HG03342 (cell line): ENCODE measurements around the gene MARCHF3.

Experiments used
- ATAC-seq: cut with Tn5 transposase; IDR thresholded peaks from one replicate; pipeline ENCODE4 v1.9.1; 2021; ENCODE audit warnings: mild to moderate bottlenecking, moderate library complexity; ENCODE audit not compliant: unreplicated experiment

The MARCHF3 gene

GRCh38 chr5:126987271-126987899 is 43.0 kb downstream of the MARCHF3 start:
- ATAC-seq = no peak

GRCh38 chr5:126984632-126985031 is 45.7 kb downstream of the MARCHF3 start:
- no peak for ATAC-seq

GRCh38 chr5:126983874-126984266 is 46.5 kb downstream of the MARCHF3 start:
- ATAC-seq = no peak

GRCh38 chr5:126982926-126983873 is 47.2 kb downstream of the MARCHF3 start:
- no peak for ATAC-seq

GRCh38 chr5:126982202-126982601 is 48.2 kb downstream of the MARCHF3 start:
- no peak for ATAC-seq

- no peak for ATAC-seq
Measured at GRCh38 chr5:126981701-126982100, 48.7 kb downstream of the MARCHF3 start.

- no peak for ATAC-seq
Measured at GRCh38 chr5:126981222-126981621, 49.1 kb downstream of the MARCHF3 start.

GRCh38 chr5:126978258-126978657 is 52.1 kb downstream of the MARCHF3 start:
- no peak for ATAC-seq

GRCh38 chr5:126976520-126977172 is 53.7 kb downstream of the MARCHF3 start:
- ATAC-seq = no peak

- ATAC-seq = no peak
Measured at GRCh38 chr5:126975796-126976195, 54.6 kb downstream of the MARCHF3 start.

- no peak for ATAC-seq
Measured at GRCh38 chr5:126973193-126973592, 57.2 kb downstream of the MARCHF3 start.

- peak; percentile 65 for ATAC-seq
Measured at GRCh38 chr5:126972062-126972895, 58.1 kb downstream of the MARCHF3 start.

GRCh38 chr5:126971455-126972031 is 58.8 kb downstream of the MARCHF3 start:
- ATAC-seq = no peak

GRCh38 chr5:126970517-126971017 is 59.8 kb downstream of the MARCHF3 start:
- ATAC-seq = no peak

- no peak for ATAC-seq
Measured at GRCh38 chr5:126969548-126969947, 60.8 kb downstream of the MARCHF3 start.

GRCh38 chr5:126967808-126968466 is 62.4 kb downstream of the MARCHF3 start:
- ATAC-seq = no peak

GRCh38 chr5:126965487-126965886 is 64.9 kb downstream of the MARCHF3 start:
- ATAC-seq = no peak

GRCh38 chr5:126965061-126965475 is 65.3 kb downstream of the MARCHF3 start:
- no peak for ATAC-seq

- no peak for ATAC-seq
Measured at GRCh38 chr5:126963822-126964375, 66.5 kb downstream of the MARCHF3 start.
